Neural cell (in vitro differentiated cells): ENCODE results near the gene ACAD9. TPM values are rescaled to one million over a fixed set of nuclear protein-coding genes. Genes with fewer than 3 reads are reported as not detected.
A peak's percentile ranks its signal among the peaks of the same experiment; 100 is the strongest.

Source experiments
- H2AFZ ChIP-seq: fragments of 200-600, 300-800 bp; sonication (generic), shearing (Covaris generic); 2 replicates; pipeline ENCODE4 v1.6.0; 2014; ENCODE audit warnings: low read depth, mild to moderate bottlenecking, antibody characterized with exemption, low read length, moderate library complexity
- H3F3A ChIP-seq: fragments of 200-600 bp; shearing (Covaris generic); 2 replicates; pipeline ENCODE4 v1.6.1; 2016; ENCODE audit warnings: mild to moderate bottlenecking, moderate library complexity, mixed read lengths, antibody characterized with exemption, low read length; ENCODE audit not compliant: insufficient read depth, poor library complexity, severe bottlenecking
- H3K27ac ChIP-seq: fragments of 200-600, 300-800 bp; sonication (generic), shearing (Covaris generic); 2 replicates; pipeline ENCODE4 v1.5.1; 2014; ENCODE audit warnings: mild to moderate bottlenecking, low read length, moderate library complexity
- H3K27me3 ChIP-seq: fragments of 300-800, 200-600 bp; sonication (generic), shearing (Covaris generic); 2 replicates; pipeline ENCODE4 v1.6.0; 2014; ENCODE audit warnings: mild to moderate bottlenecking, low read depth, low read length, moderate library complexity; ENCODE audit not compliant: insufficient read depth
- H3K36me3 ChIP-seq: fragments of 300-800, 200-600 bp; sonication (generic), shearing (Covaris generic); 2 replicates; pipeline ENCODE4 v1.5.1; 2014; ENCODE audit warnings: mild to moderate bottlenecking, antibody characterized with exemption, low read length, moderate library complexity; ENCODE audit not compliant: insufficient read depth
- H3K4me2 ChIP-seq: fragments of 300-800, 200-600 bp; sonication (generic), shearing (Covaris generic); 2 replicates; pipeline ENCODE4 v1.6.0; 2014; ENCODE audit warnings: mild to moderate bottlenecking, low read length
- H3K4me3 ChIP-seq: fragments of 300-800, 200-600 bp; sonication (generic), shearing (Covaris generic); 2 replicates; pipeline ENCODE4 v1.5.1; 2014; ENCODE audit warnings: mild to moderate bottlenecking, low read length, moderate library complexity
- H3K79me2 ChIP-seq: fragments of 200-600 bp; shearing (Covaris generic); replicated peaks from 2 replicates; pipeline ENCODE4 v1.6.0; 2014; ENCODE audit warnings: mild to moderate bottlenecking, low read length, moderate library complexity; ENCODE audit not compliant: insufficient read depth
- H3K9ac ChIP-seq: fragments of 300-800, 200-600 bp; sonication (generic), shearing (Covaris generic); 2 replicates; pipeline ENCODE4 v1.6.1; 2016; ENCODE audit warnings: mild to moderate bottlenecking, low read length, mixed read lengths
- H3K9me2 ChIP-seq: fragments of 200-600 bp; shearing (Covaris generic); 2 replicates; pipeline ENCODE4 v1.6.1; 2016; ENCODE audit warnings: mild to moderate bottlenecking, low read length, mixed read lengths; ENCODE audit not compliant: insufficient read depth
- H3K9me3 ChIP-seq: fragments of 200-600, 300-800 bp; sonication (generic), shearing (Covaris generic); 2 replicates; pipeline ENCODE4 v1.6.1; 2016; ENCODE audit warnings: mild to moderate bottlenecking, mixed run types, low read length, moderate library complexity, mixed read lengths
- H4K20me1 ChIP-seq: fragments of 200-600 bp; shearing (Covaris generic); 2 replicates; pipeline ENCODE4 v1.6.1; 2016; ENCODE audit warnings: mild to moderate bottlenecking, mixed run types; ENCODE audit not compliant: insufficient read depth
- EP300 ChIP-seq: fragments of 450-650 bp; conservative IDR thresholded peaks from 2 replicates; pipeline ENCODE4 v1.6.1; 2014; ENCODE audit warnings: antibody characterized with exemption, mild to moderate bottlenecking, moderate library complexity; ENCODE audit not compliant: poor library complexity, severe bottlenecking
- EZH2 ChIP-seq: fragments of 200-600, 300-800 bp; shearing (Covaris generic), sonication (generic); IDR thresholded peaks from 2 replicates; pipeline ENCODE4 v1.6.1; 2014; ENCODE audit warnings: antibody characterized with exemption, low read length, borderline replicate concordance, mild to moderate bottlenecking; ENCODE audit not compliant: insufficient read depth, poor library complexity, severe bottlenecking
- MXI1 ChIP-seq: fragments of 450-650 bp; conservative IDR thresholded peaks from 2 replicates; pipeline ENCODE4 v1.6.1; 2014; ENCODE audit warnings: antibody characterized with exemption, mild to moderate bottlenecking; ENCODE audit not compliant: poor library complexity, severe bottlenecking
- POLR2AphosphoS5 ChIP-seq: IDR thresholded peaks from 2 replicates; pipeline ENCODE4 v1.6.1; 2012
- RAD21 ChIP-seq: fragments of 450-650 bp; conservative IDR thresholded peaks from 2 replicates; pipeline ENCODE4 v1.6.1; 2014; ENCODE audit warnings: antibody characterized with exemption, mild to moderate bottlenecking, moderate library complexity
- SMC3 ChIP-seq: fragments of 450-650 bp; conservative IDR thresholded peaks from 2 replicates; pipeline ENCODE4 v1.6.1; 2014; ENCODE audit warnings: antibody characterized with exemption, mild to moderate bottlenecking, moderate library complexity; ENCODE audit not compliant: poor library complexity
- TAF1 ChIP-seq: IDR thresholded peaks from 2 replicates; pipeline ENCODE4 v1.6.1; 2012; ENCODE audit warnings: low read depth
- polyA plus RNA-seq: library from polyadenylated mRNA; depleted of rRNA; stranded (reverse); fragments of >200 nt; gene quantifications from 2 replicates; pipeline ENCODE4 v1.2.3, GENCODE V29; 2014
- TF ChIP-seq, protein P1 (sequence below): IDR thresholded peaks from 2 replicates; pipeline ENCODE4 v1.6.1; 2012; ENCODE audit warnings: borderline replicate concordance
- TF ChIP-seq, protein P2 (sequence below): fragments of 450-650 bp; IDR thresholded peaks from 2 replicates; pipeline ENCODE4 v1.5.1; 2014; ENCODE audit warnings: antibody characterized with exemption, mild to moderate bottlenecking, moderate library complexity; ENCODE audit not compliant: poor library complexity, severe bottlenecking

ACAD9 gene
- polyA plus RNA-seq, 1 donor from 2014 or later: 33.5 TPM

GRCh38 chr3:128844502-128844901 is 34.9 kb upstream of the ACAD9 start:
- no peak overlapping the region for H3K4me2 ChIP-seq
- no peaks in the 10 kb centered on the region for H3F3A ChIP-seq
- H3K36me3 ChIP-seq: no peaks in the 10 kb centered on the region
- H3K27me3 ChIP-seq: no peaks in the 10 kb centered on the region
- TF ChIP-seq MXI1: no peak
- no peak for TF ChIP-seq EP300
- no peak for TF ChIP-seq TAF1
- TF ChIP-seq RAD21: no peak
- no peak for TF ChIP-seq POLR2AphosphoS5
- TF ChIP-seq, protein P1, sequence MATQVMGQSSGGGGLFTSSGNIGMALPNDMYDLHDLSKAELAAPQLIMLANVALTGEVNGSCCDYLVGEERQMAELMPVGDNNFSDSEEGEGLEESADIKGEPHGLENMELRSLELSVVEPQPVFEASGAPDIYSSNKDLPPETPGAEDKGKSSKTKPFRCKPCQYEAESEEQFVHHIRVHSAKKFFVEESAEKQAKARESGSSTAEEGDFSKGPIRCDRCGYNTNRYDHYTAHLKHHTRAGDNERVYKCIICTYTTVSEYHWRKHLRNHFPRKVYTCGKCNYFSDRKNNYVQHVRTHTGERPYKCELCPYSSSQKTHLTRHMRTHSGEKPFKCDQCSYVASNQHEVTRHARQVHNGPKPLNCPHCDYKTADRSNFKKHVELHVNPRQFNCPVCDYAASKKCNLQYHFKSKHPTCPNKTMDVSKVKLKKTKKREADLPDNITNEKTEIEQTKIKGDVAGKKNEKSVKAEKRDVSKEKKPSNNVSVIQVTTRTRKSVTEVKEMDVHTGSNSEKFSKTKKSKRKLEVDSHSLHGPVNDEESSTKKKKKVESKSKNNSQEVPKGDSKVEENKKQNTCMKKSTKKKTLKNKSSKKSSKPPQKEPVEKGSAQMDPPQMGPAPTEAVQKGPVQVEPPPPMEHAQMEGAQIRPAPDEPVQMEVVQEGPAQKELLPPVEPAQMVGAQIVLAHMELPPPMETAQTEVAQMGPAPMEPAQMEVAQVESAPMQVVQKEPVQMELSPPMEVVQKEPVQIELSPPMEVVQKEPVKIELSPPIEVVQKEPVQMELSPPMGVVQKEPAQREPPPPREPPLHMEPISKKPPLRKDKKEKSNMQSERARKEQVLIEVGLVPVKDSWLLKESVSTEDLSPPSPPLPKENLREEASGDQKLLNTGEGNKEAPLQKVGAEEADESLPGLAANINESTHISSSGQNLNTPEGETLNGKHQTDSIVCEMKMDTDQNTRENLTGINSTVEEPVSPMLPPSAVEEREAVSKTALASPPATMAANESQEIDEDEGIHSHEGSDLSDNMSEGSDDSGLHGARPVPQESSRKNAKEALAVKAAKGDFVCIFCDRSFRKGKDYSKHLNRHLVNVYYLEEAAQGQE: no peak
- TF ChIP-seq EZH2: no peak
- TF ChIP-seq, protein P2, sequence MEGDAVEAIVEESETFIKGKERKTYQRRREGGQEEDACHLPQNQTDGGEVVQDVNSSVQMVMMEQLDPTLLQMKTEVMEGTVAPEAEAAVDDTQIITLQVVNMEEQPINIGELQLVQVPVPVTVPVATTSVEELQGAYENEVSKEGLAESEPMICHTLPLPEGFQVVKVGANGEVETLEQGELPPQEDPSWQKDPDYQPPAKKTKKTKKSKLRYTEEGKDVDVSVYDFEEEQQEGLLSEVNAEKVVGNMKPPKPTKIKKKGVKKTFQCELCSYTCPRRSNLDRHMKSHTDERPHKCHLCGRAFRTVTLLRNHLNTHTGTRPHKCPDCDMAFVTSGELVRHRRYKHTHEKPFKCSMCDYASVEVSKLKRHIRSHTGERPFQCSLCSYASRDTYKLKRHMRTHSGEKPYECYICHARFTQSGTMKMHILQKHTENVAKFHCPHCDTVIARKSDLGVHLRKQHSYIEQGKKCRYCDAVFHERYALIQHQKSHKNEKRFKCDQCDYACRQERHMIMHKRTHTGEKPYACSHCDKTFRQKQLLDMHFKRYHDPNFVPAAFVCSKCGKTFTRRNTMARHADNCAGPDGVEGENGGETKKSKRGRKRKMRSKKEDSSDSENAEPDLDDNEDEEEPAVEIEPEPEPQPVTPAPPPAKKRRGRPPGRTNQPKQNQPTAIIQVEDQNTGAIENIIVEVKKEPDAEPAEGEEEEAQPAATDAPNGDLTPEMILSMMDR: no peak
- no peak for TF ChIP-seq SMC3
- H2AFZ ChIP-seq: no peak overlapping the region
- no peaks in the 10 kb centered on the region for H3K79me2 ChIP-seq
- H3K9me2 ChIP-seq: no peaks in the 10 kb centered on the region
- no peak overlapping the region for H3K9ac ChIP-seq
- no peaks in the 10 kb centered on the region for H4K20me1 ChIP-seq
- no peaks in the 10 kb centered on the region for H3K9me3 ChIP-seq
- H3K27ac ChIP-seq: no peak overlapping the region
- no peak overlapping the region for H3K4me3 ChIP-seq

GRCh38 chr3:128845119-128845777 is 34.2 kb upstream of the ACAD9 start:
- H3F3A ChIP-seq: no peaks in the 10 kb centered on the region
- no peaks in the 10 kb centered on the region for H3K79me2 ChIP-seq
- TF ChIP-seq RAD21 (no peak), SMC3 (no peak), TAF1 (no peak), EZH2 (no peak), MXI1 (no peak), EP300 (no peak), POLR2AphosphoS5 (no peak)
- TF ChIP-seq, protein P1: no peak
- TF ChIP-seq, protein P2: no peak
- H3K4me2 ChIP-seq: no peak overlapping the region
- peak overlapping the region; percentile 46 for H3K4me3 ChIP-seq
- no peak overlapping the region for H3K9ac ChIP-seq
- no peaks in the 10 kb centered on the region for H3K36me3 ChIP-seq
- H2AFZ ChIP-seq: no peak overlapping the region
- no peaks in the 10 kb centered on the region for H3K27me3 ChIP-seq
- no peaks in the 10 kb centered on the region for H3K9me2 ChIP-seq
- no peaks in the 10 kb centered on the region for H4K20me1 ChIP-seq
- no peaks in the 10 kb centered on the region for H3K9me3 ChIP-seq
- H3K27ac ChIP-seq: no peak overlapping the region
